ENCODE results near the gene ZC3H12A. TPM values are rescaled to one million over a fixed set of nuclear protein-coding genes. Genes with fewer than 3 reads are reported as not detected.

ZC3H12A gene
- total RNA-seq, 1 donor from 2014 or later: 3.0 TPM

DNA sequence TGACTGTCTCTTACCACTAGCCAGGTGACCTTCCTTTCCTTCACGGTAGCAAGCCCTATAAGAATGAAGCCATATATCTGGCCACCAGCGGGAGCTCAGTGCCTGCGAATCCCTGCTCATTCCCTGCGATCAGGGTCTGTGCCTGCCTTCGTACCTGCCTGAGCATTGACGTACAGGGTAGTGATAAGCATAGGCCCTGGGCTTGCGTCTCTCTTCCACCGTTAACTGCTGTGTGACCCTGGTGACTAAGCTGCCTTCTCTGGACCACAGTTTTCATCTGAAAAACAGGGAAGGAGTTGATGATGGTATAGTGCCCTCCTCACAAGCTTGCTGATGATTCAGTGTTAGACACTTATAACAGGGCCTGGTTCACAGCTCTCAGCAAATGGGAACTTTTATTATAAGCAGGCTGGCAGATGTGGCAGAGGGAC is 4.1 kb downstream of the ZC3H12A start:
- TF ChIP-seq, protein P1, sequence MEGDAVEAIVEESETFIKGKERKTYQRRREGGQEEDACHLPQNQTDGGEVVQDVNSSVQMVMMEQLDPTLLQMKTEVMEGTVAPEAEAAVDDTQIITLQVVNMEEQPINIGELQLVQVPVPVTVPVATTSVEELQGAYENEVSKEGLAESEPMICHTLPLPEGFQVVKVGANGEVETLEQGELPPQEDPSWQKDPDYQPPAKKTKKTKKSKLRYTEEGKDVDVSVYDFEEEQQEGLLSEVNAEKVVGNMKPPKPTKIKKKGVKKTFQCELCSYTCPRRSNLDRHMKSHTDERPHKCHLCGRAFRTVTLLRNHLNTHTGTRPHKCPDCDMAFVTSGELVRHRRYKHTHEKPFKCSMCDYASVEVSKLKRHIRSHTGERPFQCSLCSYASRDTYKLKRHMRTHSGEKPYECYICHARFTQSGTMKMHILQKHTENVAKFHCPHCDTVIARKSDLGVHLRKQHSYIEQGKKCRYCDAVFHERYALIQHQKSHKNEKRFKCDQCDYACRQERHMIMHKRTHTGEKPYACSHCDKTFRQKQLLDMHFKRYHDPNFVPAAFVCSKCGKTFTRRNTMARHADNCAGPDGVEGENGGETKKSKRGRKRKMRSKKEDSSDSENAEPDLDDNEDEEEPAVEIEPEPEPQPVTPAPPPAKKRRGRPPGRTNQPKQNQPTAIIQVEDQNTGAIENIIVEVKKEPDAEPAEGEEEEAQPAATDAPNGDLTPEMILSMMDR (IDR thresholded peaks at IDR 0.05; ENCODE audit: unreplicated experiment): no peak
- H3K9me3 Mint-ChIP-seq (ENCODE audit: low read depth): no peaks in the 10 kb centered on the region
- H3K27ac Mint-ChIP-seq: no peak overlapping the region
- peaks cover 6% of the 10 kb centered on the region for H3K27me3 Mint-ChIP-seq
- no peak for DNase-seq (ENCODE audit: low spot score, unreplicated experiment)
- H3K4me3 Mint-ChIP-seq (ENCODE audit: low read depth): no peak overlapping the region
- peaks cover 6% of the 10 kb centered on the region for H3K36me3 Mint-ChIP-seq (ENCODE audit: insufficient read depth)
- H3K4me1 Mint-ChIP-seq (ENCODE audit: low read depth): peaks cover 11% of the 10 kb centered on the region

DNA sequence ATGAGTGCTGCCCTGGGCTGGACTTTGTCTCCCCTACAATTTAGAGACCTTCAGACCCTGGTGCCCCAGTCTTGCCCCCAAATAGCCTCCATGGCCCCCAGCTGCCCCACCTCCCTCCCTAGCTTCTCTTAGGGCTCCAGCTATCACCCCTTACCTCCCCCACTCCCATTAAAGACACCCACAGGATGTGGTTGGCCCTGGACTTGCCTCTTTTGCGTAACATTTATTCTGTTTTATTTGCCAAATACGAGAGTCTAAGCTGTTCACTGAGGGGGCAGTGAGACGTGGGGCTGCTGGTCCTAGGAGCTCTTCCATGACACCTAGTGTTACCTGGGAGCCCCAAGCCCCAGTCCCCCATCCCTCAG is 4.5 kb downstream of the ZC3H12A start:
- H3K27me3 Mint-ChIP-seq: peaks cover 2% of the 10 kb centered on the region
- peak overlapping the region; percentile 64 for H3K27ac Mint-ChIP-seq
- TF ChIP-seq, protein P1 (IDR thresholded peaks at IDR 0.05; ENCODE audit: unreplicated experiment): no peak
- H3K4me1 Mint-ChIP-seq (ENCODE audit: low read depth): peaks cover 9% of the 10 kb centered on the region
- H3K4me3 Mint-ChIP-seq (ENCODE audit: low read depth): no peak overlapping the region
- H3K36me3 Mint-ChIP-seq (ENCODE audit: insufficient read depth): peaks cover 6% of the 10 kb centered on the region
- DNase-seq (ENCODE audit: low spot score, unreplicated experiment): no peak
- no peaks in the 10 kb centered on the region for H3K9me3 Mint-ChIP-seq (ENCODE audit: low read depth)

DNA sequence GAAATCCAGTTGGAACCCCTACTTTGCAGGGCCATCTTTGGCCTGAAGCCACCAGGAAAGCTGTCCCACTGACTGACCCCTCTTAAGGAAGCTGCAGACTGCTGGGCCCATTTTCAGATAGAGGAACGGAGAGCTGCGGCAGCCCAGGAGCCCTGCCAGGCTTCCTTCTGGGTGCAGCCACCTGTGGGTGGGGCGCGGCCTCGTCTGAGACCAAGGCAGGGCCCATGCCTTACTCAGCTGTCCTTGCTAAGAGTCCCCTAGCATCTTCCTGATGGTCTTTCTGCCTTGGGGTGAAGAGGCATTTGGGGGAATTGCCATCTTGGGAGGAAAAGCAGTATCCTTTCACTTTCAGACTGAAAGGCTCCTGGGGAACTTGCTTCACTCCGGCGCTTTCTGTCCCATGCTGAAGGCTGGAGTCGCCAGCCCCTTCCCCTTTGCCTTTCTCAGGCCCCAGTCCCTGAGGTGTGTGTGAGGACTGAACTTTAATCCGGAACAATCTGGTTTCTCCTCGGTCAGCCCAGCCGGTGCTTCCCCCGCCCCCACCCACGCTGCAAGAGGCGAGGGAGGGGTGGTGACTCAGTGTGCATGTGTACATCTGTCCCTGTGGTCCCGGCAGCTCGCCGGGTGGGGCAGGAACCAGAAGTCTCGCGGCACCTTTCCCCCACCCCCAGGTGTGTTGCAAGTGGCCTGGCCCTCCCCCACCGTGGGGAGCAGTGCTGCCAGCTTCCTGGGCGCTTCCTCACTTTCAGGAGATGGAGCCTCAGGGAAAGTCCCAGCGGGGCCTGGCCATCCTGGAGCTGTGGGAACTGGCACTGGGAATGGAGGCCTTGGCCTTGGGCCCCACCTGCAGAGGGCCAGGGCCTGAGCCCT is 5.1 kb downstream of the ZC3H12A start:
- TF ChIP-seq, protein P1 (IDR thresholded peaks at IDR 0.05; ENCODE audit: unreplicated experiment): no peak
- Mint-ChIP-seq H3K27ac (peak overlapping the region; percentile 64), H3K4me1 (ENCODE audit: low read depth) (peaks cover 8% of the 10 kb centered on the region)

DNA sequence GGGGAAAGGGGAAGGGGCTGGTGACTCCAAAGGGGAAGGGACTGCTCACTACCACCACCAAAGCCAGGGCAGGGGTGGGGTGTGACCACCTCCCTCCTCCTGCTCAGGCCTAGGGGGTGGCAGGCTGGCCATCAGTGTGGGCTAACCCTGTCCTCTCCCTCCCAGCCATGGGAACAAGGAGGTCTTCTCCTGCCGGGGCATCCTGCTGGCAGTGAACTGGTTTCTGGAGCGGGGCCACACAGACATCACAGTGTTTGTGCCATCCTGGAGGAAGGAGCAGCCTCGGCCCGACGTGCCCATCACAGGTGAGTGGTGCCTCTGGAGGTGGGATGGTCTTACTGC is 5.7 kb downstream of the ZC3H12A start:
- H3K27me3 Mint-ChIP-seq: no peaks in the 10 kb centered on the region
- peaks cover 6% of the 10 kb centered on the region for H3K36me3 Mint-ChIP-seq (ENCODE audit: insufficient read depth)
- H3K4me3 Mint-ChIP-seq (ENCODE audit: low read depth): no peak overlapping the region
- TF ChIP-seq, protein P1 (IDR thresholded peaks at IDR 0.05; ENCODE audit: unreplicated experiment): no peak
- no peak for DNase-seq (ENCODE audit: low spot score, unreplicated experiment)
- peaks cover 6% of the 10 kb centered on the region for H3K4me1 Mint-ChIP-seq (ENCODE audit: low read depth)
- no peak overlapping the region for H3K27ac Mint-ChIP-seq
- no peaks in the 10 kb centered on the region for H3K9me3 Mint-ChIP-seq (ENCODE audit: low read depth)

More for the DNA sequence above, 5.1 kb downstream of the ZC3H12A start:
- Mint-ChIP-seq H3K9me3 (ENCODE audit: low read depth) (no peaks in the 10 kb centered on the region), H3K4me3 (ENCODE audit: low read depth) (no peak overlapping the region), H3K27me3 (no peaks in the 10 kb centered on the region), H3K36me3 (ENCODE audit: insufficient read depth) (peaks cover 6% of the 10 kb centered on the region)
- DNase-seq (ENCODE audit: low spot score, unreplicated experiment): no peak

DNA sequence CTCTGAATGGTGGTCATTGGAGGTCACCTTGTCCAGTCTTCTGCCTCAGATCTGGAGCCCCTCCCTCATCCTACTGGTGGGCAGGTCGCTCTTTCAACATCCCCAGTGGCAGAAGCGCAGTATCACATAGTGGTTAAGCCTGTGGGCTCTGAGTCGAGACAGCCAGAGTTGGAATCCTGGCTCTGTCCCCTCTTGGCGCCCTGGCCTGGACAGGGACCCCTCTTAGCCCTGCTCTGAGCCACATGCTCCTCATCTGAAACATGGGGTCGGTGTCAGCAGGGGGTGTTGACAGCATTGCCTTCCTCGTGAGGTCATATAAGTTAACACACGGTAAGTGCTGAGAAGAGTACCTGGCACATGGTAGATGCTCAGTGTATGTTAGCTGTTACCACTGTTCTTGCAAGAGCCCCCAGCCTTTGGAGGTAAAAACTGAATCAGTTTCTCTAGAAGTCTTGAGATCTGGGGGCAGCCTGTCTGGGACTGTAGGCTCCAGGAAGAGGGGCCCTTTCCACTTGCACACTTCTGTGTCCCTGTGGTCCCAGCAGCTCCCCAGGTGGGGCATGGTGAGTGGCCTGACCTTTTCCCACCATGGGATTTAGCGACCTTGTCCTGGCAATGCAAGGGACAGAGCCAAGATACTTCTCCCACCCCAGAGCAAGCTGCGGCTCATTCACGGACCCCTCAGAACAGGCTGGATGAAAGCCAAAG is 6.4 kb downstream of the ZC3H12A start:
- Mint-ChIP-seq H3K27me3 (no peaks in the 10 kb centered on the region), H3K36me3 (ENCODE audit: insufficient read depth) (peaks cover 6% of the 10 kb centered on the region)

More for the DNA sequence above, 6.4 kb downstream of the ZC3H12A start:
- DNase-seq (ENCODE audit: low spot score, unreplicated experiment): no peak
- peaks cover 4% of the 10 kb centered on the region for H3K4me1 Mint-ChIP-seq (ENCODE audit: low read depth)
- no peaks in the 10 kb centered on the region for H3K9me3 Mint-ChIP-seq (ENCODE audit: low read depth)
- TF ChIP-seq, protein P1 (IDR thresholded peaks at IDR 0.05; ENCODE audit: unreplicated experiment): no peak
- no peak overlapping the region for H3K4me3 Mint-ChIP-seq (ENCODE audit: low read depth)
- H3K27ac Mint-ChIP-seq: no peak overlapping the region
